ENCODE measurements around the gene TBC1D22A.

Gene TBC1D22A

DNA sequence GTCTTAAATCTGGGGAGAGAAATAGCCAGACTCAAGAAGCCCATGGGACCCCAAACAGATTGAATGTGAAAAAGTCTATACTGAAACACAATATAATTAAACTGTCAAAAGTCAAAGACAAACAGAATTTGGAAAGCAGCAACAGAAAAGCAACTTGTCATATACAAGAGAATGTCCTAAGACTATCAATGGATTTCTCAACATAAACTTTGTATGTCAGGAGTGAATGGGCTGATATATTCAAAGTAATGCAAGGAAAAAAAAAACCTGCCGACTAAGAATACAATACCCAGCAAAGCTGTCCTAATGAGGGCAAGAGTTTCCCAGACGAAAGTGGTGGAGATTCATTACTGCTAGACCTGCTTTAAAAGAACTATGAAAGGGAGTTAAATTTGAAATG, 73.2 kb downstream of the TBC1D22A start:
- no peak overlapping the region for H3K27ac Mint-ChIP-seq
- peaks cover 33% of the 10 kb centered on the region for H3K36me3 Mint-ChIP-seq
- H3K27me3 Mint-ChIP-seq: no peaks in the 10 kb centered on the region
- H3K9me3 Mint-ChIP-seq: peaks cover 14% of the 10 kb centered on the region
- DNase-seq (ENCODE audit: low spot score in 2 of 2) (no peak), ATAC-seq (ENCODE audit: low read depth) (no peak)
- H3K4me1 Mint-ChIP-seq: peaks cover 19% of the 10 kb centered on the region
- H3K4me3 Mint-ChIP-seq: no peak overlapping the region

DNA sequence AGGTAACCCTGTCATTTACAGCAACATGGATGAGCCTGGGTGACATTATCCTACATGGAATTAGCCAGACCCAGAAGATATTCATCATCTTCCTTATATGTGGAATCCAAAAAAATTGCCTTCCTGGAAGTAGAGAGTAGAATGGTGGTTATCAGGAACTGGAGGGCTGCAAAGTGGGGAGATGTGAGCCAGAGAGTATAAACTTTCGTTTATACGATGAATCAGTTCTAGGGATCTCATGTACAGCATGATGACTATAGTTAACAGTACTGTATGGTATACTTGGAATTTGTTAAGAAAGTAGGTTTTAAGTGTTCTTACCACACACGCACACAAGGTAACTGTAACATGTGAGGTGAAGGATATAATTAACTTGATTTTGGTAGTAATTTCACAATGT, 79.1 kb downstream of the TBC1D22A start:
- ATAC-seq (ENCODE audit: low read depth) (no peak), DNase-seq (ENCODE audit: low spot score in 2 of 2) (no peak)
- H3K9me3 Mint-ChIP-seq: no peaks in the 10 kb centered on the region
- peaks cover 21% of the 10 kb centered on the region for H3K36me3 Mint-ChIP-seq
- H3K4me1 Mint-ChIP-seq: peaks cover 27% of the 10 kb centered on the region
- H3K27me3 Mint-ChIP-seq: no peaks in the 10 kb centered on the region
- H3K27ac Mint-ChIP-seq: peak overlapping the region; percentile 80
- no peak overlapping the region for H3K4me3 Mint-ChIP-seq

DNA sequence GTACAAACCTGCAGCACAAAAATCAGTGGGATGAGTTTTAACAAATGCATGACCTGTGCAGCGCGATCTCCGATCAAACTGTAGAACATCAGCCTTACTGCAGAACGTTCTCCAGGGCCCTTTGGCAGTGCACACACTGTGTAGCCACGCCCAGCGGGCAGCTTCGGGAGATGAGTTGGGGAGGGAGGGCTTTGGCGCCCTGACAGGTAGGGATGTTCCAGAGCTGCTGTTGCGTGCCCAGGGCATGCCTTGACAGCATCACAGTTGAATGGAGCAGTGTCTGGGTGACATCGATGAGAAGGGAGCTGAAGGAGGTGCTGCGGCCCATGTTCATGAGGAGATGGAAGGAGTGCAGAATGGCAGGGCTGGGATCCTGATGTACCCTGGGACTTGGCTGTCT, 80.2 kb downstream of the TBC1D22A start:
- no peak overlapping the region for H3K4me3 Mint-ChIP-seq
- H3K27ac Mint-ChIP-seq: no peak overlapping the region
- DNase-seq (ENCODE audit: low spot score in 2 of 2): no peak
- no peaks in the 10 kb centered on the region for H3K27me3 Mint-ChIP-seq
- ATAC-seq (ENCODE audit: low read depth): no peak
- peaks cover 22% of the 10 kb centered on the region for H3K36me3 Mint-ChIP-seq
- no peaks in the 10 kb centered on the region for H3K9me3 Mint-ChIP-seq
- H3K4me1 Mint-ChIP-seq: peaks cover 33% of the 10 kb centered on the region

DNA sequence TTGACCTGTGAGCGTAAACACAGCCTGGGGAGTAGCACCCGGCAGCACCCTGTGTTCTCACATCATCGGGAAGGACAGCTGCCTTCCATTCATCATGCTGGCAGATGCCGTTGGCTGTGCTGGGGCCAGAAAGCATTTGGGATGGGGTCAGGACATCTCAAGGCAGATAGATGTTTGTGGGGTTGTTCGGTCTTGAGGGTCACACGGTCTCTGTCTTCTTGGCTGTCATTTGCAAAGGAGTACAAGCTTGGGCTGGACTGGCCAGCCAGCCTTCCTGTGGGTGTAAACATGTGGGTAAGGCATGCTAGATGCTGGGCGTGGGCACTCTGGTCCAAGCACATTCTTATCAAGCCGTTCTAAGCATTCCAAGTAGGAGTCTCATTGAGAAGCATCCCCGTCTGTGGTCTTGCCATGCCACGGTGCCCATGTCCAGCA, 81.4 kb downstream of the TBC1D22A start:
- H3K36me3 Mint-ChIP-seq: peaks cover 22% of the 10 kb centered on the region
- H3K4me1 Mint-ChIP-seq: peaks cover 29% of the 10 kb centered on the region
- no peaks in the 10 kb centered on the region for H3K27me3 Mint-ChIP-seq
- H3K4me3 Mint-ChIP-seq: no peak overlapping the region
- ATAC-seq (ENCODE audit: low read depth): no peak
- no peak for DNase-seq (ENCODE audit: low spot score in 2 of 2)
- no peaks in the 10 kb centered on the region for H3K9me3 Mint-ChIP-seq
- H3K27ac Mint-ChIP-seq: no peak overlapping the region

DNA sequence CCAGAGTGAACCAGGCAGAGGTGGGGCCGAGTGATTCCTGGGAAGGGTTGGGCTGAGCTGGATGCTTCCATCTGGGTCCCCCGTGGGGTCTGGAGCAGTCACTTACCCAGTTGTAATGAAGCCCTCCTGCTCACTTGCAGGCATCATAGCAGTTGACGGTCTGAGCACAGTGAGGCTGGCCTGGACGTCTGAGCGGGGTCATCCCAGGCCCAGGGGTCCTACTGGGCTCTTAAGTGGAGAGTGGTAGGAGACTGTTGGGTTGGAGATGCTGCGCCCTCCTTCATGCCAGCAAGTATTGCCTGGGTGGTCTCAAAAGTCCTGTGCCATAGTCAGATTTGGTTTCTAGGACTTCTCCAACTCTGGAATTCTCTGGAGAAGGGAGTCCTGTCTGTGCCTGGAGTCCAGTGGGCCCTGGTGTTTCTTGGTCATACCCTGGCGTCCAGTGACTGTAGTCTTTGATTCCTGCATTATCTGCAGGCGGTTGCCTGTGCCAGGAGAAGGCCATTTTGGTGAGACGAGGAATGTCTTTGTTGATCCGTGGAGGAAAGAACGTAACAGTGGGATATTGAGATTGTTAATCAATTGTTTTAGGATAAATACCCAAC, 82.3 kb downstream of the TBC1D22A start:
- Mint-ChIP-seq H3K4me3 (no peak overlapping the region), H3K27ac (no peak overlapping the region), H3K36me3 (peaks cover 28% of the 10 kb centered on the region), H3K27me3 (no peaks in the 10 kb centered on the region), H3K9me3 (no peaks in the 10 kb centered on the region), H3K4me1 (peaks cover 30% of the 10 kb centered on the region)
- no peak for DNase-seq (ENCODE audit: low spot score in 2 of 2)
- ATAC-seq (ENCODE audit: low read depth): no peak

DNA sequence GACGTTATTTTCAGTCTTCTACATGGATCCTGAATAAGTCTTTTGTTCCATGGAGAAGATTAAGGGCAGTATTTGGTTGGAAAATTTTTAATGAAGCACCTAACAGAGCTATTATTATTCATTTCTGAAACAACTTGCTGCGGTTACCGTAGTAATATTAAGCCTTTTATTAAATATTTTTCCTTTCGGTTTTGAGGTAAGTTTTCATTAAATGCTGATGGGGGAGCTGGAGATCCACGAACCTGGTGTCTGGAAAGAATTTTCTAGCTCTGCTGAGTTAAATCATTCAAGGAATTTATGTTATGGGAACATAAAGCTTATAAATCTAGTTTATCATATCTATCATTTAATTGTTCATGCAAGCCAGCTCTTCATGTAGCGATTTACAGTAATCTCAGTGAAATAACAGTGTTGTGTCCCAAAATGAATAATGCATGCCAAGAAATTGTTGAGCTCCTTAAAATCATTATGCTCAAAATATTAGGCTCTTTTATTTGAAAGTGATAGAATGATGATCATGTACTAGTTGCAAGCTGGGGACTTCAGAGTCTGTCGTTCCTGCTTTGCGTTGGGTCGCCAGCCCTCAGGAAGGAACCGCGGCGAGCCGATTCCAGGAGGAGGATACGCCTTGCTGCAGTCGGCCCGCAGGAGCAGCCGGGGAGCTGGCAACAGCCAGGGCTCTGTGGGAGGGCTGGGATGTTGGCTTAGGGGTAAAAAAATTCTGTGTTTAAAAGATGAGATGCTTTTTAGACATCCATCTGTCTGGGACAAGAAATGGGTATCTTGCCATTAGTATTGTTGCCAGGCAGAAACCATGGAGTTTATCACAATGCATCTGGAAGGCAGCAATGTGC, 83.1 kb downstream of the TBC1D22A start:
- Mint-ChIP-seq H3K27ac (no peak overlapping the region), H3K36me3 (peaks cover 34% of the 10 kb centered on the region), H3K4me3 (no peak overlapping the region), H3K9me3 (no peaks in the 10 kb centered on the region), H3K4me1 (peaks cover 30% of the 10 kb centered on the region), H3K27me3 (no peaks in the 10 kb centered on the region)
- DNase-seq (ENCODE audit: low spot score in 2 of 2): no peak
- ATAC-seq (ENCODE audit: low read depth): no peak

DNA sequence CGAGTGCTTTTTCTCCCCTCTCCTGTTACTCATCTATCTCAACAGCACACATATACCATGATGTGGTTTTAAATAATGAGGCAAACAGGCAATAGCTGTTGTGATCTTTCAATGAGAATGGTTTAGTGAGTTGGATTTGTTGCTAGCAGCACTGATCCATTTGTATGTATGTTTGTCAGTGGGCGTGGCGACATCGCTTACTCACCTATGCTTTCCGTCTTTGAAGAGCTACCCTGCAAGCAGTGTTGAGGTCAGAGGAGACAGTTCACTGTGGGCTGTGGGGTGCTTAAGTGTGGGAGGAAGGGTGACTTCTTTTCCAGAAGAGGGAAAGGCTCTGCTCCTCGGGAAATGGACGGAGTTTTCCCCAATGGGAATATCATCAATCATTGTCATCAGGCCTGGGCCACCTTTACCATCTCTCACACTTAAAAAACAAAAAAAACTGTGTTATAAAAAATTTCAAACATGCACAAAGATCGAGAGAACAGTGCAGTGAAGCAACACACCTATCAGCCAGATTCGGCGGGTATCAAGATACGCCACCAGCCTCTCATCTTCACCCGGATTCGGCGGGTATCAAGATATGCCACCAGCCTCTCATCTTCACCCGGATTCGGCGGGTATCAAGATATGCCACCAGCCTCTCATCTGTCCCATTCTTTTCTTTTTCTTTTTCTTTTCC, 83.8 kb downstream of the TBC1D22A start:
- Mint-ChIP-seq H3K27ac (peak overlapping the region; percentile 49), H3K27me3 (no peaks in the 10 kb centered on the region), H3K9me3 (no peaks in the 10 kb centered on the region), H3K36me3 (peaks cover 38% of the 10 kb centered on the region), H3K4me3 (no peak overlapping the region), H3K4me1 (peaks cover 27% of the 10 kb centered on the region)
- ATAC-seq (ENCODE audit: low read depth): no peak
- no peak for DNase-seq (ENCODE audit: low spot score in 2 of 2)

DNA sequence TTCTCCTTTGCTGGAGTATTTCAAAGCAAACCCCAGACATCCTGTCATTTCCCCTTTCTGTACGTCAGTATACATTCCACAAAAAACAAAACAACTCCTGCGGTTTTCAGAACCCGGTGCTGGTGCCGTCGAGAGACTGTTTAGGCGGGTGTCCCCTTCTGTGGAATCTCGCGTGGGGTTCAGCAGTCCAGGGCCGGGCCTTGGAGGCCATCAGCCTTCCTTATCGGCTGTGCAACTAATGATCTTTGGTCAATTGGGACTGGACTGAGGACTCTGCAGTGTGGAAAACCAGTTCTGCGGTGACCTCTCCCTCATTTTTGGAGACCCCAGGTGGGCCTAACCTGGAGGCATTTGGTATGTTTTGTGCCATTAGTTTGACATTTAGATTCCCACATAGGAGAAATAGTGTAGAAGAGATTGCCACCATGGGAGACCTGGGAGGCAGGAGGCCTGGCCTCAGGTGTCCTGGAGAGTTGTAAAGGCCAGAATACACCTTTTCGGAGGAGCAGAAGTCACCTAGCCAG, 84.4 kb downstream of the TBC1D22A start:
- ATAC-seq (ENCODE audit: low read depth): no peak
- Mint-ChIP-seq H3K27ac (peak overlapping the region; percentile 65), H3K9me3 (no peaks in the 10 kb centered on the region), H3K4me1 (peaks cover 24% of the 10 kb centered on the region), H3K27me3 (no peaks in the 10 kb centered on the region), H3K36me3 (peaks cover 38% of the 10 kb centered on the region), H3K4me3 (no peak overlapping the region)
- DNase-seq (ENCODE audit: low spot score in 2 of 2): no peak

DNA sequence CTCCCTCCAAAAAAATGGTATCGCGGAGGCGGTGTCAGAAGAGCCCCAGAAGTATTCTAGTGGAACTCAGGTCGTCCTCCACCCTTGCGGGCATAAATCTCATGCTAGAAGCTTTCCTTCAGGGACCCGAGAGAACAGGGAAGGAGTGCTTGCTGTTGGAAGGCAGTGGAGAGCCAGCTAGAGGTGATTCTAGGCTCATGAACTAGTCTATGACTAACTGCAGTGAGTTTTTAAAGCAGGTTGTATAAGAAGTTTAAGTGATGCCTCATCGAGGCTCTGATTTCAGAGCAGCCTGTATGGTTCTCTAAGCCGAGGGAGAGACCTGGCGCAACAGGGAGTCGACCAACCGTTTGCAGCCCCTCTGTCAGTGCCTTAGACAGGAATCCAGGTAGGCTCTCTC, 85.7 kb downstream of the TBC1D22A start:
- peaks cover 37% of the 10 kb centered on the region for H3K36me3 Mint-ChIP-seq
- no peak overlapping the region for H3K4me3 Mint-ChIP-seq
- no peaks in the 10 kb centered on the region for H3K27me3 Mint-ChIP-seq
- H3K9me3 Mint-ChIP-seq: no peaks in the 10 kb centered on the region
- DNase-seq (ENCODE audit: low spot score in 2 of 2) (no peak), ATAC-seq (ENCODE audit: low read depth) (no peak)
- no peak overlapping the region for H3K27ac Mint-ChIP-seq
- H3K4me1 Mint-ChIP-seq: peaks cover 21% of the 10 kb centered on the region

DNA sequence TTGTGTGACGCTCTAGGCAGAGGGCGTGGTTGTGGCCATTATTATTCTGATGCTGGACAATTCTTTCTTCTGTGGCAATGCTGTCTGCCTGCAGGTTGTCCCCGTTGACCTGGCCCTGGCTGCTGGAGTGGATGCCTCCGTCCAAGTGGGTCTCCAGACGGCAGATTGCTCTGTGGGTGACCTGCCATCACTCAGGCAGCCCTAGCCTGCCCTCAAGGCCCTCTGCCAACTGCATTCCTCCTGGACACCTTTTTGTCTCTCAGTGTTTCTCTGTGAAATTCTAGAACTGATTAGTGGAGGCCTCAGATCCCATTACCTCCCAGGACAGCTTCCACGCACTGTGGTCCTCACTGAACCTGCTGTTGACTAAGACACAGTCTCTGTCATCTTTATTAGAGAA, 86.7 kb downstream of the TBC1D22A start:
- peaks cover 34% of the 10 kb centered on the region for H3K36me3 Mint-ChIP-seq
- peaks cover 22% of the 10 kb centered on the region for H3K4me1 Mint-ChIP-seq
- no peaks in the 10 kb centered on the region for H3K9me3 Mint-ChIP-seq
- DNase-seq (ENCODE audit: low spot score in 2 of 2) (no peak), ATAC-seq (ENCODE audit: low read depth) (no peak)
- H3K4me3 Mint-ChIP-seq: no peak overlapping the region
- H3K27me3 Mint-ChIP-seq: no peaks in the 10 kb centered on the region
- no peak overlapping the region for H3K27ac Mint-ChIP-seq

DNA sequence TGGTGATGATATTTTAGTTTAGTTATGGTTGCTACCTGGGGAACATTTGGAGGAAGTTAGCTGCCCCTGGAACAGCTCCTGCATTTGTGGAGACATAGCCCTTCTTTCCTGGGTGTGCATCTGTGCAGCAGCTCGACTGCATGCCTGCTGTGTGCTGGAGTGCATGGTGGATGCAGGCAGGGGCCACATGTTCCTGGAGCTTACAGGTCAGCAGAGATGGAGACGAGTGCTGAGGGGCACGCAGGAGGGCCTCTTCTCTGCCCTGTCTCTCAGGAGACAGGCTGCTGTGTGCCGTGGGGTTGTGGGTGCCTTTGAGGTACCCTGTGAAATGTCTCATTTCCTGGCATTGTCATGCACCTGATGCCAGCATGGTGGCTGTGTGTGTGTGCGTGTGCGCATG, 87.5 kb downstream of the TBC1D22A start:
- no peak overlapping the region for H3K4me3 Mint-ChIP-seq

DNA sequence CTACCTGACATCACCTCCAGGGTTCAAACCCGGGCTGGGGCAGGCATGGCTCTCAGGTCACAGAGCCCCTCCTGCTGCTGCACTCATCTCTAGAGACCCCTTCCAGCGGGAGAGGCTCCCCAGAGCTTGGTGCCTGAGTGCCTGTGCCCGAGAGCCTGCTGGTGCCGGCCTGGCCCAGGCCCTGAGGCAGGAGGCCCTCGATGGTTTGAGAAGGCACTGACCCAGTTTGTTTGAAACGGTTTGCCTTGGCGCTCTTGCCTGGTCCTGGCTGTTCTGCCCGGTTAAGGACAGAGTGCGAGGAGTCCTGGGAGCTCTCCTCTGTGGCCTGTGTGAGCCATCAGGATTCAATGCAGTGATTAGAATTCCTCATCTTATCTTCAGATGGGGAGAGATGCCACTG, 88.9 kb downstream of the TBC1D22A start:
- Mint-ChIP-seq H3K4me1 (peaks cover 26% of the 10 kb centered on the region), H3K27ac (no peak overlapping the region), H3K36me3 (peaks cover 37% of the 10 kb centered on the region), H3K9me3 (no peaks in the 10 kb centered on the region), H3K27me3 (no peaks in the 10 kb centered on the region), H3K4me3 (no peak overlapping the region)
- no peak for ATAC-seq (ENCODE audit: low read depth)
- no peak for DNase-seq (ENCODE audit: low spot score in 2 of 2)

More for the DNA sequence above, 87.5 kb downstream of the TBC1D22A start:
- ATAC-seq (ENCODE audit: low read depth) (no peak), DNase-seq (ENCODE audit: low spot score in 2 of 2) (no peak)
- peaks cover 38% of the 10 kb centered on the region for H3K36me3 Mint-ChIP-seq
- H3K4me1 Mint-ChIP-seq: peaks cover 25% of the 10 kb centered on the region
- no peaks in the 10 kb centered on the region for H3K9me3 Mint-ChIP-seq
- no peak overlapping the region for H3K27ac Mint-ChIP-seq
- no peaks in the 10 kb centered on the region for H3K27me3 Mint-ChIP-seq

DNA sequence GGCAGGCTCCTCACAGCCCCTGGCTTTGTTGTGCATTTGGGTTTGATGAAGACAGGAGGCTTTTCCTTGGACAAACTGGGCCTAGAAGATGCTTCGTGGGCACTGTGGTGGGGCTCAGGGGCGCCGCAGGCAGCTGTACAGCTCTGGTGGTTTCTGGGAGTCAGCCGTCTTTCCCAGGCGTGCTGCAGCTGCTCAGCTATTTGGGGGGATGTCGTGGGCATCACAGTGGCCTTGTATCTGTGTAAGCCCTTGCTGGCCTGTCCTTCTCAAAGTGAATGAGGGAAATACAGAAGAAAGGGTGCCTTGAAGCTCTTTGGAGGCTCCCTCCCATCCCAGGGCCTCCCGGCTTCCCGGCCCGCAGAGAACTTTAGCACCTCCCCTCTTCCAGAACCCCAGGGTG, 89.5 kb downstream of the TBC1D22A start:
- Mint-ChIP-seq H3K36me3 (peaks cover 35% of the 10 kb centered on the region), H3K9me3 (no peaks in the 10 kb centered on the region), H3K4me3 (no peak overlapping the region), H3K27me3 (no peaks in the 10 kb centered on the region), H3K27ac (no peak overlapping the region), H3K4me1 (peaks cover 24% of the 10 kb centered on the region)
- DNase-seq (ENCODE audit: low spot score in 2 of 2): no peak
- no peak for ATAC-seq (ENCODE audit: low read depth)

DNA sequence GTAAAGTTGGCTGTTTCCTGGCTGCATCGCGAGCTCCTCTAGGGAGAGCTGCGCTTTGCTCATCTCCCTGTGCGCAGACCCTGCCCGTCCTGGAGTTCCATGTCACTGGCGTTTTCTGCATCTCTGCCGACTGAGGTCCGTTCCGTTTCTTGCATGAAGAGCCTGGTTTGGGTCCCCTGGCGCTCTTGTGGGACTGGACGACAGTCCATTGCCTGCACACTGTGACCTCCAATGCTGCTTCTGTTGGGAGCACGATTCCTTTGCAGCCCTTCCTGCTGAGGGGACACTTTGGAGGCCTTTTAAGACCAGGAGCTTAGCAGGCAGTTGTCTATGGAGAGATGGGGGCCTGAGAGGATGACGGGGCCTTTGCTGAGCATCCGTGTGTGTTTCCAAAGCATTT, 90.3 kb downstream of the TBC1D22A start:
- no peak overlapping the region for H3K27ac Mint-ChIP-seq
- H3K4me3 Mint-ChIP-seq: no peak overlapping the region
- no peaks in the 10 kb centered on the region for H3K9me3 Mint-ChIP-seq
- no peaks in the 10 kb centered on the region for H3K27me3 Mint-ChIP-seq
- peaks cover 35% of the 10 kb centered on the region for H3K36me3 Mint-ChIP-seq
- ATAC-seq (ENCODE audit: low read depth) (no peak), DNase-seq (ENCODE audit: low spot score in 2 of 2) (no peak)
- H3K4me1 Mint-ChIP-seq: peaks cover 21% of the 10 kb centered on the region
